Mucosa of stomach (tissue), 1 donor: Measurements from ENCODE around the gene LIMS2.

Experiments used
- H3K27me3 ChIP-seq: one replicate; pipeline ENCODE4 v1.7.0; 2013; ENCODE audit warnings: mild to moderate bottlenecking, low read length; ENCODE audit not compliant: control insufficient read depth, insufficient read depth
- H3K36me3 ChIP-seq: one replicate; pipeline ENCODE4 v1.7.0; 2013; ENCODE audit warnings: low read length; ENCODE audit not compliant: control insufficient read depth, insufficient read depth
- H3K4me1 ChIP-seq: one replicate; pipeline ENCODE4 v1.7.0; 2013; ENCODE audit warnings: mild to moderate bottlenecking, low read length; ENCODE audit not compliant: control insufficient read depth, insufficient read depth
- H3K4me3 ChIP-seq: one replicate; pipeline ENCODE4 v1.7.0; 2013; ENCODE audit warnings: low read length
- H3K9ac ChIP-seq: one replicate; pipeline ENCODE4 v1.7.0; 2013; ENCODE audit warnings: mild to moderate bottlenecking, low read length, moderate library complexity
- H3K9me3 ChIP-seq: one replicate; pipeline ENCODE4 v1.7.0; 2013; ENCODE audit warnings: mild to moderate bottlenecking, low read length, moderate library complexity; ENCODE audit not compliant: control insufficient read depth
- donor health status: Pancreatic carcinoma.

The LIMS2 gene

DNA sequence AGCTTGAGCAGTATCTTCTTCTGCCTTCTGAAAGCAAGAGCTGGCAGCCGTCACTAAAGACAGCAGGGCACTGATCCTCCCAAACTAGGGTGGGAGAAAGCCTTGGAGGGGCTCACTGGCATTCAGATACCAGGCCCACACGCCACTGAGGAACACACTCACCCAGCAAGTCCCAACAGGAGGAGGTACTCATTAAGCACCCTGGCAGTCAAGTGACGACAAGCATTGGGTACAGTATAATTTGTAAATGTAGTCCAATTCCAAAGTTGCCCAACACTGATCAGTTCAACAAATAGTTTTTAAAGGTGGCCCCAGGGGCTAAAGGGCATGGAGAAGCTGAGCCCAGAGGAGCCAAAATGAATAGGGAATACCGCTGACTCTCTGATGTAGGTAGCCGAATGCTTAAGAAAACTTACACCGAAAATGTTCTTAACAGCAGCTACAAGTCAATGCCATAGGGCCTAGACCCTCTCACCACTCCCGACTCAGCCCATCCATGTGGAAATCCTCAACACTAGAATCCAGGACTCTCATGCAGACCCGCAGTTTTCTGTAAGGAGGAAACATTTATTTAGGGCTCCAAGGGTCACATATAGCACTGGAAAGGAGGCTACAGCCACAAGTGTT lies 9.9 kb downstream of the LIMS2 start:
- Histone ChIP-seq H3K27me3 (peaks cover 40% of the 10 kb centered on the region), H3K36me3 (no peaks in the 10 kb centered on the region), H3K9ac (no peak overlapping the region), H3K9me3 (no peaks in the 10 kb centered on the region), H3K4me3 (no peak overlapping the region), H3K4me1 (peaks cover 4% of the 10 kb centered on the region)

DNA sequence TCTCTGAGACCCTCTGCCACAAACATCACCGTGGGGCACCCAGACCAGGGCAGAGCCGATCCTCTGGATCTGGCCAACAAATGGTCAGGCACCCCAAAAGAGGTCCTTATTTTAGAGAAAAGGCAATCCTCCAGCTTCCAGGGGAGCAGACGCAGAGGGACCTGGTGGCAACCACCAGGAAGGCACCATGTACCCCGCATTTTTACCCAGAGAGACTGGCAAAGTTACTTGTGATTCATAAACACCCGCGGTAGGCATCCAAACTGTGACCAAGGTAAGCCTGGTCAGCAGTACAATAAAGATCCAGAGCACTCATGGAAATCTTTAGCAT lies 10.5 kb downstream of the LIMS2 start:
- Histone ChIP-seq H3K36me3 (no peaks in the 10 kb centered on the region), H3K27me3 (peaks cover 40% of the 10 kb centered on the region), H3K4me1 (peaks cover 4% of the 10 kb centered on the region), H3K9ac (no peak overlapping the region), H3K9me3 (no peaks in the 10 kb centered on the region), H3K4me3 (no peak overlapping the region)

- Histone ChIP-seq H3K9ac (no peak overlapping the region), H3K4me1 (peaks cover 4% of the 10 kb centered on the region)
These were observed 11.1 kb downstream of the LIMS2 start for GRCh38 chr2:127664065-127664894.

GRCh38 chr2:127663566-127664064 lies 11.7 kb downstream of the LIMS2 start:
- no peak overlapping the region for H3K9ac ChIP-seq
- H3K9me3 ChIP-seq, result no peaks in the 10 kb centered on the region
- no peak overlapping the region for H3K4me3 ChIP-seq
- peaks cover 4% of the 10 kb centered on the region for H3K4me1 ChIP-seq
- H3K27me3 ChIP-seq, result peaks cover 40% of the 10 kb centered on the region
- H3K36me3 ChIP-seq, result no peaks in the 10 kb centered on the region

More at GRCh38 chr2:127664065-127664894, 11.1 kb downstream of the LIMS2 start:
- Histone ChIP-seq H3K36me3 (no peaks in the 10 kb centered on the region), H3K4me3 (no peak overlapping the region), H3K9me3 (no peaks in the 10 kb centered on the region), H3K27me3 (peaks cover 40% of the 10 kb centered on the region)

DNA sequence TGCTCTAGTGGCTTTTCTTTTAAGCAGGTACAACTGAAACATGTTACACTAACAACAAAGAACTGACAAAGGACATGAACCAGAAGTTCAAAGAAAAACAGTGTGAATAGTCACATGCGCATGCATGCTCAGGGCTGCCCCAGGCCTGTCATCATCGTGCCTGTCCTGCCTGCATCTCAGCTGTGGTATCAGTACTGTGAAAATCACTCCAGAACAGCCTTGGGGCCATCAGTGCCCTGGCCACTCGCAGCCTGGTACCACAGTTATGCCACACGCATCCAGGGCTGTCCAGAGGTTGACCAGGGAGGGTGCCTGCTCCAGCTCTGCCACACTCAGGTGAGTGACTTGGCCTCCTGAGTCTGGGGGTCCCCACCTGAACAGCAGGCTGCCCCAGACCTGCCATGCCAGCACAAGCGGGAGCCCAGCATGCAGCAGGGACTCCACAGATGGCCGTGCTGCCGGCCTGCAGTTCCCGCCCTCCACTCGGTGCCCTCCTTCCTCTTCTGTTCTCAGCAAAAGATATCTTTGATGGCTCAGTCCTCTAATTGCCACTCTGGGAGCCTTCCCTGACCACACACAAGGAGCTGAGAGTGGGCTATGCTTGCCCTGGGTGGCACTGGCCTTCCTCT lies 12.3 kb downstream of the LIMS2 start:
- peaks cover 4% of the 10 kb centered on the region for H3K4me1 ChIP-seq
- H3K9ac ChIP-seq, result no peak overlapping the region
- H3K4me3 ChIP-seq, result no peak overlapping the region
- H3K27me3 ChIP-seq, result peaks cover 40% of the 10 kb centered on the region
- no peaks in the 10 kb centered on the region for H3K36me3 ChIP-seq
- no peaks in the 10 kb centered on the region for H3K9me3 ChIP-seq

- Histone ChIP-seq H3K36me3 (no peaks in the 10 kb centered on the region), H3K4me3 (no peak overlapping the region), H3K9me3 (no peaks in the 10 kb centered on the region), H3K27me3 (peaks cover 40% of the 10 kb centered on the region), H3K9ac (no peak overlapping the region), H3K4me1 (peaks cover 4% of the 10 kb centered on the region)
These were observed 13.3 kb downstream of the LIMS2 start for GRCh38 chr2:127661949-127662510.

- Histone ChIP-seq H3K4me1 (peaks cover 4% of the 10 kb centered on the region), H3K36me3 (no peaks in the 10 kb centered on the region), H3K9me3 (no peaks in the 10 kb centered on the region), H3K4me3 (no peak overlapping the region), H3K27me3 (peaks cover 40% of the 10 kb centered on the region), H3K9ac (no peak overlapping the region)
These were observed 14.2 kb downstream of the LIMS2 start for GRCh38 chr2:127661072-127661649.

- H3K9ac ChIP-seq, result no peak overlapping the region
- H3K4me1 ChIP-seq, result peaks cover 4% of the 10 kb centered on the region
- H3K9me3 ChIP-seq, result no peaks in the 10 kb centered on the region
- H3K27me3 ChIP-seq, result peaks cover 30% of the 10 kb centered on the region
- H3K4me3 ChIP-seq, result no peak overlapping the region
- H3K36me3 ChIP-seq, result no peaks in the 10 kb centered on the region
These were observed 15.1 kb downstream of the LIMS2 start for GRCh38 chr2:127660291-127660578.

DNA sequence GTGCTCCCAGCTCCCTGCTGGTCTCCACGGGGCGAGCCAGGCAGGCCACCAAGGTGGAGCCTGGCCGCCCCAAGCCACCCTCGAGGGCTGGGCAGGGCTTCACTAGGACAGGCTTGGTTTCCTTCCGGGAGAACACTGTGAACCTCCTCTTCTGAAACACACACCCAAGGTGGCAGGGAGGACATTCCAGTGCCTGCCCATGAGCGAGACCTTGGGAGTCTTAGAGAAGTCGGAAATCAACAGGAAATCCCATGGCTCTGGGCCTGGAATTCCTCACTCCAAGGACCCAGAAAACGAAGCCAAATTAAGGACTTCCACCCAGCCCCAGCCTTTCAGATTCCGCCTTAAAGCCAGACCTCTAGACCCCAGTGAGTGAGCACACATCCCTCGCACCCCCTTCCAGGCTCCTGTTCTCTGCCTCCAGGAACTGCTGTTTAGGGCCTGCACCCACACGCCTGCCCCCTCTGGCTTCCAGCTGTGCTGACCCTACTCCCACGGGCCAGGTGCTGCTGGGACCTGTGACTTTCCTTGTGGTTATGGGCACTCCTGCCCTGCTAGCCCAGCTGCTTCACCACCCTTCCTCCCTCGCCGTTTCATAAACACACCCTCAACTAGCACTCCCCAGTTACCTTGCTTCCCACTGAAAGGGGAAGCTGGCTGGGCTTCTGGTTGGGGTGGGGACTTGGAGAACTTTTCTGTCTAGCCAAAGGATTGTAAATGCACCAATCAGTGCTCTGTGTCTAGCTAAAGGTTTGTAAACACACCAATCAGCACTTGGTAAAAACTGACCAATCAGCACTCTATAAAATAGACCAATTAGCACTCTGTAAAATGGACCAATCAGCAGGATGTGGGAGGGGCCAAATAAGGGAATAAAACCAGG lies 15.7 kb downstream of the LIMS2 start:
- no peak overlapping the region for H3K4me3 ChIP-seq
- peaks cover 3% of the 10 kb centered on the region for H3K4me1 ChIP-seq
- H3K9ac ChIP-seq, result no peak overlapping the region
- no peaks in the 10 kb centered on the region for H3K36me3 ChIP-seq
- H3K9me3 ChIP-seq, result no peaks in the 10 kb centered on the region
- H3K27me3 ChIP-seq, result peaks cover 25% of the 10 kb centered on the region

DNA sequence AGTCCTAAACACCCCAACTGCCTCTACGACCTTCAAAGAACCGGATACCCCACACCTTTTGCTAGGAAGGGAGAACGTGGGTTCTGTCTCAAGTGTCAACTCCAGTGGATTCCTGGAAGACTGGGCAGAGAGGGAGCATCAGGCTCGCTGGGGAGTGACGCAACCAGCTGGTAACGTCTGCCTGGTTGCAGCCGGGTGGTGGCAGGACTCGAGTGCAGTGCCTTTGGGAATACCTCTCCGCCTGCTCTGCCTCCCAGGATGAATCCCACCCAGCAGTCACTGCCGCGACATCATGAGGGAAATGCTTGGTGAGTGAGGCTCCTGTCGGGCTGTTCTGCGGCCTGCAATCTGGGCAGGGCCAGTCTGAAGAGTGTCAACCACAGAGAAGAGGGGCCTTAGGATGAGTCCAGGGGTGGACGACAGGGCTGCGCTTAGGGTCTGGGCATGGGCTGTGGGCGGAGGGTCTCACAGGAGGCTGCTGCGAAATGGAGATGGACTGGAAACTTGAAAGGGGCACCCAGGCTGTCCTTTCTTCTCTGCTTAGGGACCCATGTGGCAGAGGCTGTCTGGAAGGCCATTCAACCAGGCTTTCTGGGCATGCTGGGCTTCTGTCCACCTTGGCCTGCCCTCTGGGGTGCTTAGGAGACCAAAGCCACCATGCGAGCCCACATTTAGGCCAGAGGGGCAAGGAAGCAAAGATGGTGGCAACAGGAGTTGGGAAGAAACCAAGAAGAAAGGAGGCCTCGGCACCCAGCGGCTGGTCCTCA lies 16.5 kb downstream of the LIMS2 start:
- H3K27me3 ChIP-seq, result peaks cover 16% of the 10 kb centered on the region
- H3K9me3 ChIP-seq, result no peaks in the 10 kb centered on the region
- no peaks in the 10 kb centered on the region for H3K4me1 ChIP-seq
- no peak overlapping the region for H3K9ac ChIP-seq
- H3K4me3 ChIP-seq, result no peak overlapping the region
- H3K36me3 ChIP-seq, result no peaks in the 10 kb centered on the region

DNA sequence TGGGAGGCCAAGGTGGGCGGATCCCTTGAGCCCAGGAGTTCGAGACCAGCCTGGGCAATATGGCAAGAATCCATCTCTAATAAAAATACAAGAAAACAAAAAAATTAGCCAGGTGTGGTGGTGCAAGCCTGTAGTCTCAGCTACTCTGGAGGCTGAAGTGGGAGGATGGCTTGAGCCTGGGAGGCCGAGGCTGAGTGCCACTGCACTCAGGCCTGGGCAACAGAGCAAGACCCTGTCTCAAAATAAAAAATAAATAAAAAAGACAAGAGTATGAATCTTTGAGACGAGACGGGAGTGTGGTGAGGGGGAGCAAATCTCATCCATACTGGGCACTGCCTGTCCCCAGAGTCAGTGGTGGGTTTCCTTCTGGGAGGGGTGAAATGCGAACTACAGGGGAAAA lies 17.2 kb downstream of the LIMS2 start:
- Histone ChIP-seq H3K9me3 (no peaks in the 10 kb centered on the region), H3K4me1 (no peaks in the 10 kb centered on the region), H3K4me3 (no peak overlapping the region), H3K36me3 (no peaks in the 10 kb centered on the region), H3K9ac (no peak overlapping the region), H3K27me3 (peaks cover 9% of the 10 kb centered on the region)
